Uterus (tissue), 2 donors: ENCODE data around the gene FOSB.

Experiments used
- POLR2A ChIP-seq, 2 donors: fragments of 450-650 bp; IDR thresholded peaks; one replicate each; pipeline ENCODE4 v1.6.1; 2016; ENCODE audit warnings: antibody characterized with exemption in 2 of 2, mild to moderate bottlenecking in 1 of 2, moderate library complexity in 1 of 2
- TF ChIP-seq, protein P1 (sequence below), 4 experiments: fragments of 200-600 bp in 2 of 4; fragments of 450-650 bp in 2 of 4; sonication (generic) in 2 of 4; IDR thresholded peaks; one replicate each; pipeline ENCODE4 v1.5.1; 2016 to 2019; ENCODE audit warnings: antibody characterized with exemption in 4 of 4, mild to moderate bottlenecking in 2 of 4, moderate library complexity in 1 of 4

GRCh38 chr19:45451850-45452387 lies 15.9 kb upstream of the FOSB start:
- TF ChIP-seq POLR2A (IDR thresholded peaks at IDR 0.05) = no peak
- TF ChIP-seq, protein P1, sequence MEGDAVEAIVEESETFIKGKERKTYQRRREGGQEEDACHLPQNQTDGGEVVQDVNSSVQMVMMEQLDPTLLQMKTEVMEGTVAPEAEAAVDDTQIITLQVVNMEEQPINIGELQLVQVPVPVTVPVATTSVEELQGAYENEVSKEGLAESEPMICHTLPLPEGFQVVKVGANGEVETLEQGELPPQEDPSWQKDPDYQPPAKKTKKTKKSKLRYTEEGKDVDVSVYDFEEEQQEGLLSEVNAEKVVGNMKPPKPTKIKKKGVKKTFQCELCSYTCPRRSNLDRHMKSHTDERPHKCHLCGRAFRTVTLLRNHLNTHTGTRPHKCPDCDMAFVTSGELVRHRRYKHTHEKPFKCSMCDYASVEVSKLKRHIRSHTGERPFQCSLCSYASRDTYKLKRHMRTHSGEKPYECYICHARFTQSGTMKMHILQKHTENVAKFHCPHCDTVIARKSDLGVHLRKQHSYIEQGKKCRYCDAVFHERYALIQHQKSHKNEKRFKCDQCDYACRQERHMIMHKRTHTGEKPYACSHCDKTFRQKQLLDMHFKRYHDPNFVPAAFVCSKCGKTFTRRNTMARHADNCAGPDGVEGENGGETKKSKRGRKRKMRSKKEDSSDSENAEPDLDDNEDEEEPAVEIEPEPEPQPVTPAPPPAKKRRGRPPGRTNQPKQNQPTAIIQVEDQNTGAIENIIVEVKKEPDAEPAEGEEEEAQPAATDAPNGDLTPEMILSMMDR (IDR thresholded peaks at IDR 0.05) = no peak
